Epithelial cell of esophagus (primary cell): ENCODE measurements around the gene ALS2.

Experiments used
- DNase-seq: peaks from one replicate; pipeline ENCODE4 v3.0.0; 2010; ENCODE audit warnings: low read depth
- H3K4me3 ChIP-seq: 2 replicates; pipeline ENCODE4 v1.5.1; 2011; ENCODE audit warnings: mild to moderate bottlenecking, low read length, control low read depth
- TF ChIP-seq, protein P1 (sequence below): IDR thresholded peaks from 2 replicates; pipeline ENCODE4 v1.5.1; 2011; ENCODE audit warnings: low read depth, mild to moderate bottlenecking, low read length, control low read depth, inconsistent platforms; ENCODE audit not compliant: insufficient read depth; ENCODE audit errors: missing control alignments

The ALS2 gene

DNA sequence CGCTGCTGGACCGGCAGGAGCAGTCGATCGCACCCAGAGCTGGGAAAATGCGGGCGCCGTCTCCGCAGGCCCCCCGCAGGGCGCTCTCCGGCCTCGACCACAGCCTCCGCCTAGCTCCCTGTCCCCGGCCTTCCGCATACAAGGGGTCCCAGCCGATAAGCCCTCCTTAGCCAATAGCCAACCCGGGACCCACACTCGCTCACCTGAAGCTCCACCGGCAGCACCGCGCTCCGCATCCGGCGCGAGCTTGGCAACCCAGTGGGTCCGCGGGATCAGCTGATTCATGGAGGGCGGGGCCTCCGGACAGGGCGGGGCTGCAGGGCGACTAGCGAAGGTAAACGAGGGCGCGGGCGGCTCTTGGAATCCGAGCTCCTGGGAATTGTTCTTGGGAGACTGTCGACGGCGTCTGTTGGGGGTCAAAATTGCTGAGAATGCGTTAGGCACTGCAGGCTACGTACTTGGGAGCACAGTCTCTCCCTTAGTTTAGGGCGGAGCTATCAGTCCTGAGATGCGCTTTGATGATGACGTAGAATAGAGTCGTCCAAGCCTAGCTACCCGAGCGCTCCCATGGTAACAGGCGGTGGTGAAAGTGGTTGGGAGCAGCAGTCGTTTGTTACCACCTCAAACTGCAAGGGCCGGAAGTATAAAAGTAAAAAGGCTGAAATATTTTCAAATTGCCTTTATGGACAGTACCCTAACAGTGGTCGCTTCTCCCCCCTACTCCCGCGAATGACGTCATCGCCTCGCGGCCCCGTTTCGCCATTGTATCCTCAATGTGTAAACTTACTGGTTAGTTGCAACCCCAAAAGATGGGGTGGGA lies at the start of gene ALS2:
TSS of gene ALS2 (minus strand) at position 260 of the 820 bp plus-strand sequence. CDS start 12,048 bp downstream, outside the sequence.
- TF ChIP-seq, protein P1, sequence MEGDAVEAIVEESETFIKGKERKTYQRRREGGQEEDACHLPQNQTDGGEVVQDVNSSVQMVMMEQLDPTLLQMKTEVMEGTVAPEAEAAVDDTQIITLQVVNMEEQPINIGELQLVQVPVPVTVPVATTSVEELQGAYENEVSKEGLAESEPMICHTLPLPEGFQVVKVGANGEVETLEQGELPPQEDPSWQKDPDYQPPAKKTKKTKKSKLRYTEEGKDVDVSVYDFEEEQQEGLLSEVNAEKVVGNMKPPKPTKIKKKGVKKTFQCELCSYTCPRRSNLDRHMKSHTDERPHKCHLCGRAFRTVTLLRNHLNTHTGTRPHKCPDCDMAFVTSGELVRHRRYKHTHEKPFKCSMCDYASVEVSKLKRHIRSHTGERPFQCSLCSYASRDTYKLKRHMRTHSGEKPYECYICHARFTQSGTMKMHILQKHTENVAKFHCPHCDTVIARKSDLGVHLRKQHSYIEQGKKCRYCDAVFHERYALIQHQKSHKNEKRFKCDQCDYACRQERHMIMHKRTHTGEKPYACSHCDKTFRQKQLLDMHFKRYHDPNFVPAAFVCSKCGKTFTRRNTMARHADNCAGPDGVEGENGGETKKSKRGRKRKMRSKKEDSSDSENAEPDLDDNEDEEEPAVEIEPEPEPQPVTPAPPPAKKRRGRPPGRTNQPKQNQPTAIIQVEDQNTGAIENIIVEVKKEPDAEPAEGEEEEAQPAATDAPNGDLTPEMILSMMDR = no peak
- H3K4me3 ChIP-seq = peak within 1 kb of the TSS; percentile 97
- DNase-seq = peak; percentile 99

DNA sequence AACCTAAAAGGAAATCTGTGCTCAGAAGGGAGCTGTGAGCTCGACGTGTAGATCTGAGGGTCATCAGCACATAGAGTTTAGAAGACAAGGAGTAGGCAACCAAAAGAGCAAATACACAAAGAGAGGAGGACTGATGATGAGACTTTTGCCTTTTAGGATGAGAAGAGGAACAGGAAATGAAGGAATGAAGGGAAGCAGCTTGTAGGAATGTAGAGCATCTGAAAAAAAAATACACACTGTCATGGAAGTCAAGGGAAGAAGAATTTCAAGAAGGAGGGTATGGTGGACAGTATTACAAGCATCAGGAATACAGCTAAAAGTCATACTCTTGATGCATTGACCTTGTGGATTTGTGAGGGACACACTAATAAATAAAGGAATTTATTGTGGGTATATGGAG lies 47.5 kb upstream of the ALS2 start:
- DNase-seq = no peak
- no peak overlapping the region for H3K4me3 ChIP-seq
- TF ChIP-seq, protein P1 = no peak

DNA sequence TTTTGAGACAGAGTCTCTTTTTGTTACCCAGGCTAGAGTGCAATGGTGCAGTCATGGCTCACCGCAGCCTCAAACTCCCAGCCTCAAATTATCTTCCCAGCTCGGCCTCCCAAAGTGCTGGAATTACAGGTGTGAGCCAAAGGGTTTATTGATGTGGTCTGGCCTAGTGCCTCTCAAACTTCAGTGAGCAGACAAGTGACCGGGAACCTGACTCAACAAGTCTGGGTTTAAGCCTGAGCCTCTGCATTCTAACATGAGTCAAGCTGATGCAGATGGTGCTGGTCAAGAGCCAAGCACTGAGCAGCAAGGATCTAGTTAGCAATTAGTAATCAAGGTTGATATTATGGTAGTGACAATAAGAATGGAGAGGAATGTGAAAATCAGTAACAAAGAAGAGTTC lies 46.9 kb upstream of the ALS2 start:
- TF ChIP-seq, protein P1 = no peak

DNA sequence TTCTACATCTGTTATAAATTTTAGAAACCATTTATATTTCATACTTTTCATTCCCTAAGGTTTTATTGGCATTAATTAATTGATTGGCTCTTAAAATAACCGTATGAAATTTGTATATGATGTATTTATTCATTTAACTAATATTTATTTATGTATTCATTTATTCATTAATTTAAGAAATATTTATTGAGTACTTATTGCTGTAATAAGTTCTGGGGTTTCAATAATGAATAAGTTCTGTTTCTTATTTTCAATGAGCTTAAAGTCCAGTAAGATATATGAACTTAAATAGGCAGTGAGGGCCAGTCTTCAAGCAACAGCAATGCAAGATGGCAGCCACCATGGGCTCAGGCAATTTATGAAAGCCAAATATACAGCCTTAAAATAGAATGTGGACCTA lies 43.5 kb upstream of the ALS2 start:
- H3K4me3 ChIP-seq = no peak overlapping the region
- TF ChIP-seq, protein P1 = no peak
- no peak for DNase-seq

More for the DNA sequence above, 46.9 kb upstream of the ALS2 start:
- H3K4me3 ChIP-seq = no peak overlapping the region
- peak; percentile 72 for DNase-seq

DNA sequence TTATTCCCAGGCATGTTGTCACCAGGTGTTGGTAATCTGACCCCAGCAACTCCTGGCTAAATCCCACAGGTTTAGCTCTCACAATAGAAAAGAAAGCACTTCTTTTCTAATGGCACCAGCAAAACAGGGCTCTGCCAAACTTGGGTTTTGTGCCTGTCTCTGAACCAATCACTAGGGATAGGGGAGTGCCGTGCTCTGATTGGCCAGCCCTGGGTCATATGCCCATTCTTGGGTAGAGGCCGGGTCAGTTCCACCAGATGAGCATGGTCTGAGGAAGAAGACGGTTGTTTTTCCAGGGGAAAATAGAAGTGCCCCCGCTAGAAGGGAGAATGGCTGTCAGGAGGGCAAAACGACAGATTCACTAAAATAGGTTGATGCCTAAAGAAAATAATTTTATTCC lies 40.3 kb upstream of the ALS2 start:
- TF ChIP-seq, protein P1 = no peak
- no peak for DNase-seq
- H3K4me3 ChIP-seq = no peak overlapping the region

DNA sequence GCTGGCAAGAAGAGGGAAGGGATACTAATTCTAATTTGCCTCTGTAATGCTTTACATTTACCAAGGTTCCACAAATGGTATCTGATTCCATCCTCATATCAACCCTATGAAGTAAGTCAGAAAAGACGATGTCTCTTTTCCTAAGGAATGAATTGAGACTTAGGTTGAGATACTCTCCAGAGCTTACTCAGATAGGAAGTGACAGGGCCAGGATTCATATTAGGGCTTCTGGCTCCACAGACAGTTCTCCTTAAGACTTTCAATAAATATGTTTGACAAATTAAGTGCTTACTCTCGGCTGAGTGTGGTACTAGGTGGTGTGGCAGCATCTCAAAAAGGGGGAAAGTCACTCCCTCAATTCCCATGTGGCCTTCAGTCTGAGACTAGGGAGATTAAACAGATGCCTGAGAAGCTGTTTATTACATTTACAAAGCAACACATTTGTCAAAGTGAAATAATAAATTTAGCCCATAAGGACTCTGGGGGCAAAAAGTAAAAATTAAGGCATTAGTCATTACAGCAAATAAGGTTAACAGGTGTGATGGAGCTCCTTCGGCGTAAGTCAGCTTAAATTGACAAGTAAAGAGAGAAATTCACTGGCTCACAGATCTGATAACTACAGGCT lies 39.8 kb upstream of the ALS2 start:
- TF ChIP-seq, protein P1 = no peak
- no peak overlapping the region for H3K4me3 ChIP-seq
- DNase-seq = no peak
